Activated CD4-positive, CD25-positive, alpha-beta regulatory T cell treated with anti-CD3 and anti-CD28 coated beads, Interleukin-2, amount 50 U/mL, for 16 hours (primary cell): ENCODE data around the gene ZCWPW2.

Experiments
- DNase-seq: peaks from one replicate; pipeline ENCODE4 v3.0.0-alpha.2; 2020; ENCODE audit warnings: low read depth, low spot score

The ZCWPW2 gene

GRCh38 chr3:28575100-28575745 lies 226.7 kb downstream of the ZCWPW2 start:
- DNase-seq, result no peak
